Progenitor cell of endocrine pancreas (in vitro differentiated cells): ENCODE results near the gene PGLYRP1. TPM values are rescaled to one million over a fixed set of nuclear protein-coding genes. Genes with fewer than 3 reads are reported as not detected.

ENCODE experiments used
- DNase-seq: peaks from one replicate; pipeline ENCODE4 v3.0.0; 2021; ENCODE audit warnings: low spot score; ENCODE audit not compliant: unreplicated experiment
- H3K27ac Mint-ChIP-seq: 2 replicates; pipeline ENCODE4 v1.8.0; 2021; ENCODE audit warnings: mild to moderate bottlenecking, moderate library complexity, mixed read lengths
- H3K27me3 Mint-ChIP-seq: 2 replicates; pipeline ENCODE4 v1.8.0; 2021; ENCODE audit warnings: mixed read lengths
- H3K36me3 Mint-ChIP-seq: 2 replicates; pipeline ENCODE4 v1.8.0; 2022; ENCODE audit warnings: mixed read lengths; ENCODE audit not compliant: insufficient read depth
- H3K4me1 Mint-ChIP-seq: 2 replicates; pipeline ENCODE4 v1.8.0; 2021; ENCODE audit warnings: low read depth, mixed read lengths
- H3K4me3 Mint-ChIP-seq: 2 replicates; pipeline ENCODE4 v1.8.0; 2021; ENCODE audit warnings: low read depth, mild to moderate bottlenecking, moderate library complexity, mixed read lengths
- H3K9me3 Mint-ChIP-seq: 2 replicates; pipeline ENCODE4 v1.8.0; 2021; ENCODE audit warnings: low read depth, mixed read lengths
- CTCF ChIP-seq: fragments of 200-600 bp; sonication (generic); IDR thresholded peaks from one replicate; pipeline ENCODE4 v1.5.0; 2021; ENCODE audit warnings: antibody characterized with exemption, mild to moderate bottlenecking; ENCODE audit not compliant: unreplicated experiment
- total RNA-seq: library from RNA; stranded (reverse); gene quantifications from 2 replicates; pipeline ENCODE4 v1.2.1, GENCODE V29; 2021

The PGLYRP1 gene
- total RNA-seq, 1 donor from 2014 or later, result not detected

DNA sequence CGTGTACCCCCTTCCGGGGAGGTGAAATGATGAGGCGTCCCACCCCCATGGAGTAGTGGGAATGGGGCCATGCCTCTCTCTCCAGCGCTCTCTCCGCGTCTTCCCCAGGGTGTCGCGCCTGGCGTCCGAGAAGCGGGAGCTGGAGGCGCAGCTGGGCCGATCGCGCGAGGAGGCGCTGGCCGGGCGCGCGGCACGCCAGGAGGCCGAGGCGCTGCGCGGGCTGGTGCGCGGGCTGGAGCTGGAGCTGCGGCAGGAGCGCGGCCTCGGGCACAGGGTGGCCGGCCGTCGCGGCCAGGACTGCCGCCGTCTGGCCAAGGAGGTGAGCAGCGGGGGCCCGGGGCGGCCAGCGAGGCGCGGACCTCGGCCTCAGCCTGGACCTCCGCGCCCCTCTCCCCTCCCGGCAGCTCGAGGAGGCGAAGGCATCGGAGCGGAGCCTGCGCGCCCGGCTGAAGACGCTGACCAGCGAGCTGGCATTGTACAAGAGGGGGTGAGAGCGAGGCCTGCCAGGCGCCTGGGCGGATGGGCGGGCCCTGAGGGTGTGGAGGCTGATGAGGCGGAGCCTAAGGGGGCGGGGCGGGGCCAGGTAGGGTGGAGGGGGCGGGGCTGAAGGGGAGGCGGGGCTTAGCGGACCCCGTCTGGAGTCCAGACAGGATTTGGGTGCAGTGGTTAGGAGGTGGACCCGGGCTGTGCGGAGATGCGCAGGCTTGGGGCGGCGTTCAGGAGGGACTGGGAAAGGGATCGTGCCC, 7.7 kb downstream of the PGLYRP1 start:
- H3K36me3 Mint-ChIP-seq, result peaks cover 15% of the 10 kb centered on the region
- DNase-seq, result peak; percentile 50
- H3K27me3 Mint-ChIP-seq, result peaks cover 26% of the 10 kb centered on the region
- TF ChIP-seq CTCF, result no peak
- no peaks in the 10 kb centered on the region for H3K9me3 Mint-ChIP-seq
- peak overlapping the region; percentile 65 for H3K4me3 Mint-ChIP-seq
- no peak overlapping the region for H3K27ac Mint-ChIP-seq
- H3K4me1 Mint-ChIP-seq, result peaks cover 12% of the 10 kb centered on the region

DNA sequence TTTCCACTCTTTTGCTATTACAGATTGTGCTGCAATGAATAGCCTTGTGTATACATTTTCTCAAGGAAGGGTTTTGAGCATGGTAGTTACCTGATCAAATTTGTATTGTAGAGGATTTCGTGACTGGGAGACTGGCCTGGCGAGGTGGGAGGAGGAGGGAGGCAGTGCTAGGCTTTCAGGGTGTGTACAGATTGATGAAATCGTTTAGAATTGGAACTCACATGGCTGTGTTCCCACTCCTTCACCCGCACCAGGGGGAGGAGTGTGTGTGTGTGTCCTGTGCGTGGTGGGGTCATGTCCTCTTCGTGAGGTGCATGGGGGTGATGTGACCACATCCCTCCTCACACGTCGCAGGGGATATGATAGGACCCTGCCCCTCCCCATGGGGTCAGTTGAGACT, 8.3 kb downstream of the PGLYRP1 start:
- DNase-seq, result no peak
- H3K9me3 Mint-ChIP-seq, result no peaks in the 10 kb centered on the region
- H3K4me1 Mint-ChIP-seq, result peaks cover 12% of the 10 kb centered on the region
- no peak for TF ChIP-seq CTCF
- H3K27me3 Mint-ChIP-seq, result peaks cover 26% of the 10 kb centered on the region
- peak overlapping the region; percentile 65 for H3K4me3 Mint-ChIP-seq
- H3K27ac Mint-ChIP-seq, result no peak overlapping the region
- H3K36me3 Mint-ChIP-seq, result peaks cover 18% of the 10 kb centered on the region

- DNase-seq, result peak; percentile 61
- peaks cover 15% of the 10 kb centered on the region for H3K27me3 Mint-ChIP-seq
- no peak overlapping the region for H3K4me3 Mint-ChIP-seq
- H3K9me3 Mint-ChIP-seq, result no peaks in the 10 kb centered on the region
- peaks cover 23% of the 10 kb centered on the region for H3K36me3 Mint-ChIP-seq
- no peak overlapping the region for H3K27ac Mint-ChIP-seq
- peak; percentile 89 for TF ChIP-seq CTCF
- peaks cover 5% of the 10 kb centered on the region for H3K4me1 Mint-ChIP-seq
These were observed 13.0 kb downstream of the PGLYRP1 start for GRCh38 chr19:46009530-46010510.

GRCh38 chr19:46006411-46006810, 16.4 kb downstream of the PGLYRP1 start:
- no peak for DNase-seq
- Mint-ChIP-seq H3K27me3 (peaks cover 2% of the 10 kb centered on the region), H3K36me3 (peaks cover 19% of the 10 kb centered on the region), H3K9me3 (no peaks in the 10 kb centered on the region), H3K4me3 (no peak overlapping the region), H3K27ac (no peak overlapping the region), H3K4me1 (no peaks in the 10 kb centered on the region)
- no peak for TF ChIP-seq CTCF

- Mint-ChIP-seq H3K9me3 (no peaks in the 10 kb centered on the region), H3K27ac (no peak overlapping the region), H3K4me1 (peaks cover 11% of the 10 kb centered on the region), H3K4me3 (no peak overlapping the region), H3K36me3 (peaks cover 9% of the 10 kb centered on the region), H3K27me3 (peaks cover 26% of the 10 kb centered on the region)
- TF ChIP-seq CTCF, result no peak
- no peak for DNase-seq
These were observed 20.1 kb downstream of the PGLYRP1 start for GRCh38 chr19:46002678-46003275.
